Stimulated activated CD8-positive, alpha-beta memory T cell treated with anti-CD3 and anti-CD28 coated beads, Interleukin-7, amount 100 ng/mL, for 4 hours (primary cell): Measurements from ENCODE around the gene CDK17.
"Not testable (repeated sequence)": the region's sequence is repeated elsewhere in the genome, so short reads cannot be mapped to it uniquely, and the experiment has no call there.

Experiments used
- DNase-seq, 2 donors: peaks; one replicate each; pipeline ENCODE4 v3.0.0-alpha.2; 2020; ENCODE audit warnings: low read depth in 2 of 2

CDK17 gene

DNA sequence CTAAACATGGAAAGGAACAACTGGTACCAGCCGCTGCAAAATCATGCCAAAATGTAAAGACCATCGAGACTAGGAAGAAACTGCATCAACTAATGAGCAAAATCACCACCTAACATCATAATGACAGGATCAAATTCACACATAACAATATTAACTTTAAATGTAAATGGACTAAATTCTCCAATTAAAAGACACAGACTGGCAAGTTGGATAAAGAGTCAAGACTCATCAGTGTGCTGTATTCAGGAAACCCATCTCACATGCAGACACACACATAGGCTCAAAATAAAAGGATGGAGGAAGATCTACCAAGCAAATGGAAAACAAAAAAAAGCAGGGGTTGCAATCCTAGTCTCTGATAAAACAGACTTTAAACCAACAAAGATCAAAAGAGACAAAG lies 82.4 kb downstream of the CDK17 start:
- DNase-seq: not testable (repeated sequence)

DNA sequence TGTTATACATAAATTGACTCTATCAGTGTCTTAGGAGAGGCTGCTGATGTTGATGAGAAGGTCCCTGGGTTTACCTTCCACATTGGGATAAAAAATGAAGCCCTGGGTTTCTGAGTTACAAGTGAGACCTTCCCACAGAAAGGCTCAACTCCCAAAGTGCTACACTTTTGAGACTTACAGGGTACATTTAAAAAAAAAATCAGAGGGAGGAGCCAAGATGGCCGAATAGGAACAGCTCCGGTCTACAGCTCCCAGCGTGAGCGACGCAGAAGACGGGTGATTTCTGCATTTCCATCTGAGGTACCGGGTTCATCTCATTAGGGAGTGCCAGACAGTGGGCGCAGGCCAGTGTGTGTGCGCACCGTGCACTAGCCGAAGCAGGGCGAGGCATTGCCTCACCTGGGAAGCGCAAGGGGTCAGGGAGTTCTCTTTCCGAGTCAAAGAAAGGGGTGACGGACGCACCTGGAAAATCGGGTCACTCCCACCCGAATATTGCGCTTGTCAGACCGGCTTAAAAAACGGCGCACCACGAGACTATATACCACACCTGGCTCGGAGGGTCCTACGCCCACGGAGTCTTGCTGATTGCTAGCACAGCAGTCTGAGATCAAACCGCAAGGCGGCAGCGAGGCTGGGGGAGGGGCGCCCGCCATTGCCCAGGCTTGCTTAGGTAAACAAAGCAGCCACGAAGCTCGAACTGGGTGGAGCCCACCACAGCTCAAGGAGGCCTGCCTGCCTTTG lies 84.3 kb downstream of the CDK17 start:
- DNase-seq: peak in 1 of 2 donors; percentile 9

DNA sequence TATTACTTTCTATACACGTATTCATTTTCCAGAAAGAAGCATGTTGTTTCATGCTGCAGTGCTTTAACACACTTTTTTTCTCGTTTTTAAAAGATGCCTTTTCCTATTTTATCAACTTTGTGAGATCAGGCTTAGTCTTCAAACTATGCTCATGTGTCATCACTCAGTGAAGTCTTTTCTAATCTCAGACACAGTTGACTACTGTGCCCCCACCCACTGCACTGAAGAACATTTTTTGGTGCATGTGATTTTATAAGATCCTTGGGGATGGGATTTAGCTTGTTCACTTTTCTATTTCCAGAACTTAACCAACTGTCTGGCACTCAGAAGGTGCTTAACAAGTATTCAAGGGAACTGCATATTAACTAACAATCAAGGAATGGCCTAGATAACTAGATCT lies 85.5 kb downstream of the CDK17 start:
- DNase-seq: no peak

DNA sequence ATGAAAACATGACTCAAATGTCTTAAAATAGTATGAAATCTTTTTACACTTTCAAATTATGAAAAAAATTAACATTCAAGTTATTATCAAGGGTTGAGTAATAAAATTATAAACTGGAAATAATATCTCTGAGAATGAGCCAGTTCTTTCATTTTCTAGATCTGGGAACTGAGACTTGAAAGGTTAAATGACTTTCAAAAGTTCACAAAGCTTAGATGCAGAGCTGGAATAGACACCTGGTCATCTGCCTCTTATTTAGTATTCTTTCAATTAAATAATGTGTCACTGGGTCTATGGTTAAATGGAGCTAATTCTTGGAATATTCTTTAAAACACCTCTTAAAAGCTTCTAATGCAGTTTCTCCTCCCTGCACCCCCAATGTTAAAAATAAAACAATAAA lies 86.6 kb downstream of the CDK17 start:
- no peak for DNase-seq

DNA sequence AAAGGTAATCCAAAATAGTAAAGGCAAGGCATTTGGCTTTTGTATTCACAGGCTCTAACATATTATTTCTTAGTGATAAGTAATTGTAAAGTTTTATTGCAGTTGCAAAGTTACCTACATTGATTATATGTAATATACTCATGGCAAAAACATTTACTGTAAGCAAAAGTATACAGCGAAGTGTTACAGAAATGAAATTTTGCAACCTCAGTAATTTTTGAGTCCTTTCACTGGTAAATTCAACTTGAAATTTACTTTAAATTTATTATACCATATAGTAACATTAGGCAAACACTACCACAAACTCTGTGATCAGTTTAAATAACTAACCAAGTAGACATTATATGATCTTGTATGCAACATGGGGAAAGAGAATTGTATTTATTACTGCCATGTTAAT lies 89.0 kb downstream of the CDK17 start:
- no peak for DNase-seq

DNA sequence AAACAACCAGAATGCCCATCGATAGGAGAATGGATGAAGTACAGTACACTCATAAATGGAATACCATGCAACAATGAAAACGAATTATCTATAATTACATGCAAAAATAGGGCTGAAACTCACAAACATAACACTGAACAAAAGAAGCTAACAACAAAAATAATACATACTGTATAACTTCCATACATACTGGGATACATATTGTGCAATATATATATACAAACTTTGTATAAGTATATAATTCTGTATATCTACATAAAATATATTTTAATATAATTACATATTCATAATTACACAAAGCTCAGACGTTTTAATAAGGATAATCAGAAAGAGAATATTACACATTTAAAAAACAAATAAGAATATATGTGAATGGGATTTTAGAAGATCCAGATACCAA lies 90.2 kb downstream of the CDK17 start:
- DNase-seq: no peak

DNA sequence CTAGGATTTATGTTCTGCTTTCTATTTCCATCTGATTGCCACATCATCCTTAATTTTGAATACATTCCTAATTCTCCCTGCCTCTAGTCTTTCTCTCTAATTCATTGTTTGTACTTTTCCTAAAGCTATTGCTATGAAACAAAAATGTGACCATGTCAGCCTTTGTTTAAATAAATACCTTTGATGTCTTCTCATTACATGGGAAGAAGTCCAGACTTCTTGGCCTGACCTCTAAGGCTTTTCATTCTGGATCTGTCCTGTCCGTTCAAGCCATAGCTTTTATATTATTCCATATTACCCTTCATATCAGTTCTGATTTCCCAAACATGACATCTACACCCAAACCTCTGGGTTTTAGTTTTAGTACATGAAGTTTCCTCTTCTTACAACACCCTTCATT lies 91.4 kb downstream of the CDK17 start:
- no peak for DNase-seq

DNA sequence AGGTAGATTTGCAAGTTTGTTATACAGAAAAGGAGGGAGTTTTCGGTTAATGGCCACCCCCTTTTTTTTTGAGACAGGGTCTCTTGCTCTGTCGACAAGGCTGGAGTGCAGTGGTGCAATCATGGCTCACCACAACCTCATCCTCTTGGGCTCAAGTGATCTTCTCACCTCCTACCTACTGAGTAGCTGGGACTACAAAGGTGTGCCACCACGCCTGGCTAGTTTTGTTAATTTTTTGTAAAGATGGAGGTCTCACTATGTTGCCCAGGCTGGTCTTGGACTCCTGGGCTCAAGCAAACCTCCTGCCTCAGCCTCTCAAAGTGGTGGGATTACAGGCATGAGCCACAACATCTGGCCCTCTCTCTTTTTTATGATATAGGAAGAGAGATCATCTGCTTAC lies 94.6 kb downstream of the CDK17 start:
- no peak for DNase-seq

DNA sequence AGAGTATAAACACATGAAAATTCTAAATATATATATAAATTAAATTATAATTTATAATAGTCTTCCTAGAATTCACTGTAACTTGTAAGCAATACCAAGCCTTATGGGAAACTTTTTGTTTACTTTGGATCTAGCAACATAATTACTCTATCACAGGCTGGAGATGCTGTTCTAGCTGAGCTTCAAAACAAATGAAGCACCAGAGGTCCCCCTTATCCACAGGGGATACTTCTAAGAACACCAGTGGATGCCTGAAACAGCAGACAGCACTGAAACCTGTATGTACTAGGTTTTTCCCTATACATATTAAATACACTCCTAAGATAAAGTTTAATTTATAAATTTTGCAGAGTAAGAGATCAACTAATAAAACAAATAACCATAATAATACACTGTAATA lies 96.6 kb downstream of the CDK17 start:
- no peak for DNase-seq

DNA sequence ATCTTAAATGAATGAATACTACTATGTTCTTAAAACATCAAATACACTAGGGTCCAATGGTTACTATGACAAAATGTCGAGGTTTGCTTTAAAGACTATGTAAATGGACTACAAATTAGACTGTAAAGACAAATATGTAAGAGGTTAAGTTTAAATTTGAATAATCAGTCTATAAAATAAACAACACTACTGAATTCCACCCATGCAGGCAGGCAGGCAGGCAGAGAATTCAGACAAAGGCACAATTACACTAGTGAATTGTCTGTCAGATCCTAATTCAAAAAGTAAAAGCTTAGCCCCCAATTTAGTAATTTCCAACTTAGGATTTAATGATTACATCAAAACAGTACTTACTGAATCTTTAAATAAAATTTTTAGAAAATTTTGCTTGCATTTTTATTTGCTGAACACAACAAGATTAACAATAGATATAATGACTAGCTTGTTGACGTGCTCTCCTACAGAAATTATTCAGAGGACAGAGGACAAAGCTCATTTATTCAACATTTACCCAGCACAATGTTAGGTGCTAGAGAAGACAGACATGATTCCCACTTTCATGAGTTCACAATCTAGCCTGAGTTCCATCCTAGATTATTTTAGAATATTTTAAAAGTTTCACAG lies 97.4 kb downstream of the CDK17 start:
- DNase-seq: no peak

DNA sequence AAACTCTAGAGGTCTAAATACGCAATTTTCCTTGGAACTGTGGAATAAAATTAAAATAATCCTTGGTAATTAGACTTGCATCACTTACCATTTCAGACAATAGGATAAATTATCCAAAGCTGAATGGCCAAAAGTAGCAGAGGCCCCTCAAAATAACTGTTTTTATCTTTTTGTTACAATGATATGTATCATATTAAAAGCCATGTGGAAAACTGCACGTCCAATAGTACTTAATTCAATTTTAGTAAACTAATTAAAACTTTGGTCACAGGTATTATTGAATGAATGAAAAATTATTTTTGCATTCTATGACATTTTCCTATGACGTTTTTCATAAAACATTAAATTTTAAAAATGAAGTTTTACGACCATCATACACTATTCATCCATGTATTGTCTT lies 98.5 kb downstream of the CDK17 start:
- DNase-seq: no peak

DNA sequence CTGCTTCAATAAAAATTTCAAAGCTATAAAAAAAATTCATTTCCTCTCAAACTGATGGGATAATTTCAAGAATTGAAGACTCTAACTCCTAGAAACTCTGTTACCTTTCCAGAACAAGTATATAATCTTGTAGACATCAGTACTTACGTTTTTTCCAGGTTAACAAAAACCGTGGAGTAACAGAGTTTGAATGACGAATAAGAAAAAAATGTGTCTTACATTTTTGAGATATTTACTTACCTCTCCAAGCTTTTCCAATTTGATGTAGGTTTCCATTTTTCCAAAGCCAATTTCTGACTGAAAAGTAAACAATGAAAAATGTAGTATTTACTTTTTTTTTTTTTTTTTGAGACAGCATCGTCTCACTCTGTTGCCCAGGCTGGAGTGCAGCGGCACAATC lies 100.2 kb downstream of the CDK17 start:
- DNase-seq: no peak

DNA sequence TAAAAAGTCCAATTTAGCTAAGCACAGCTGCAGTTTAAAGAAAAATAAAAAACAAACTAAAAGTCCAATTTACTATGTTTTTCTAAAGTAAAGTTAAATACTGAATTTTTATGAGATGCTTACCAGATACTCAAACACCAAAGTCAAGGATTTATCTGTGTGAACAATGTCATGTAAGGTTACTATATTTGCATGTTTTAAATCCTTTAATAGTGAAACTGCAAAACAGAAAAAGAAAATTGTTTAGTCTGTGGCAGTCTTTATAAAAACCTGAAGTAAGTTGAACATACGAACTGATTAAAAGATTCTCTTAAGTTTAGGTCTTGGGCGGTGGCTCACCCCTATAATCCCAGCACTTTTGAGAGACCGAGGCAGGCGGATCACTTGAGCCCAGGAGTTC lies 102.7 kb downstream of the CDK17 start:
- DNase-seq: no peak

DNA sequence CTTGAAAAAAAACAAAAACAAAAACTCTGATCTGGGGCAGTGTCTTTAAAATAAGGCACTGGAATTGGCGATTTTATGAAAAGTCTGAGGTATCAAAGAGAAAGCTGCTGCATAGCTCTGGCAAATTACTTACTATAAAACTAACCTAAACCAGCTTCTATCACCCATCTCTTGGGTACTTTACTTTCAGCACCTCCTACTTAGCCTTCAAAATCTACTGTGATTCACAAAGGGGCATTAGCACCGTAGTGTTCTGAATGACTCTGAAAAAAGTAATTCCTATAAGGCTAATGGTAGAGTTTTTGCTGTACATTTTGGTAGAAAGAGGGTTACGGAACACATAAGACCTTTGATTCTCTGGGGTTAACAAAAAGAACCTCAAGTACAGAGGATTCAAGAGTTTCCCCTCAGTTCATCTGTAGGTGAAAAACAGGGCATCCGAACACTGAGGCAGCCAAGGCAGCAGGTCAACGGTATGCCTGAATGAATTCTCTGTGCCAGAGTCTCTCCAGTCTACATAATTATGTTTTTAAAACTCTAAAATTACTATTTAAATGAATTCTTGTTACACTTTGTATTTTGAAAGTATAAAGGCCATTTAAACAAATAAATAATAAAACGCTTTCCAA lies 104.6 kb downstream of the CDK17 start:
- no peak for DNase-seq

DNA sequence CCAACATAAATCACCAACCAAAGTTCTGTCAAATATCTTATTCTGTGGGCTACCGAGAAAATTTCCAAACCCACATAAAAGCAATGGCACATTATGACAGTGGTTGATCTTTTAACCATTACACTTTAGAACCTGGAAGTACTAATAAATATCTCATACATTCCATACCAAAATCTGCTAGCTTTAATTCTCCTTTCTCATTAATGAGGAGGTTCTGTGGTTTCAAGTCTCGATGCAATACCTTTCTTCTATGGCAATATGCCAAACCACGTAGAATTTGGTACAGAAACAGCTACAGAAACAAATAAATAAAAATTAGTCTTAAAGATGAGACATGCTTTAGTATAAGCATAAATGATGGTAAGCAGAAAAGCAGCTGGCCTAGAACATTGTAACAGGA lies 105.4 kb downstream of the CDK17 start:
- DNase-seq: no peak

DNA sequence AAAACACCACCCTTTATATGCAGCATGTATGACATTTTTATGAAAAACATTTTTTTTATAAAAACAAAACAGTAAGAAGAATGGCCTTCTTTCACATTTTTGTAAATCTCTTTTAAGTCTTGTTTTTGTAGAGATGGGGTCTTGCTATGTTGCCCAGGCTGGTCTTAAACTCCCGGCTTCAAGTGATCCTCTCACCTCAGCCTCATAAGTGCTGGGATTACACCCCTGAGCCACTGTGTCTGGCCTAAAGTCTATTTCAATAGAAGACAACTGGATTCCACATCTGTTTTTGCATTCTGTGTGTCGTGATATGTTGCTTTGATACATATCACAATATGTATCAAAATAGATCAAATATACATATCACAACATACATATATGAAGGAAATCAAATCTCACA lies 107.1 kb downstream of the CDK17 start:
- DNase-seq: no peak

DNA sequence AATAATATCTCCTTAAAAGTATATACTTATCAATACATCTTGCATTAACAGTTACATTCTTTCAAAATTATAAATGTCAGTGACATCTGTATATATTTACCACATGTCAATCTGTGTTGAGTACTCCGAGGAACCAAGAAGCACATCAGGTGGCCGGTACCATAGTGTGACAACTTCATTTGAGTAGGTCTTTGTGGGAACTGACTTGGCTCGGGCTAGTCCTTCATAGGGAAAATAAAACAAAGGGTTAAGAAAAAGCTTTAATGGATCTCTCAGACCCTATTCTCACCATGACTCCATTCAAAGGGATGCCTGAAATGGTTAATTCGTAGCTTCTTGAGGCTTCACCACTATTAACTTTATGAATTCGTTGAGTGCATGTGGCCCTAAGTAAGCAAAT lies 111.2 kb downstream of the CDK17 start:
- no peak for DNase-seq

DNA sequence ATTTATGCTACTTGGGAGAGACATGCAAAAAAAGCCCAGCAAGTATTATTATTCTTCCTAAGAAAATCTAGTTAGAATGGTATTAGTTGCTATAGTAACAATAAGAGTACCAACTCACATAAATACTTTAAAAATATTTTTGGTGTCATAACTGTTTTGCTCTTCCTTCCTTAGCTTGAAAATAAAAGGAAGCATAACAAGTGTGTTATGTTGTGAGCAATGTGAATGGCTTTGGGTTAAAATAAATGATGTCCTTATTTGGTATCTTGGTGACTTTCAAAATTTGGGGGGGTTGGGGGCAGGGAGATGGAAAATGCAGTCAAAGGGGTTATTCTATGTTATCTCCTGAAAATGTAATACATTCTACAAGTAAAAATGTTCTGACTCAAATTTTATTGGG lies 115.1 kb downstream of the CDK17 start:
- no peak for DNase-seq

DNA sequence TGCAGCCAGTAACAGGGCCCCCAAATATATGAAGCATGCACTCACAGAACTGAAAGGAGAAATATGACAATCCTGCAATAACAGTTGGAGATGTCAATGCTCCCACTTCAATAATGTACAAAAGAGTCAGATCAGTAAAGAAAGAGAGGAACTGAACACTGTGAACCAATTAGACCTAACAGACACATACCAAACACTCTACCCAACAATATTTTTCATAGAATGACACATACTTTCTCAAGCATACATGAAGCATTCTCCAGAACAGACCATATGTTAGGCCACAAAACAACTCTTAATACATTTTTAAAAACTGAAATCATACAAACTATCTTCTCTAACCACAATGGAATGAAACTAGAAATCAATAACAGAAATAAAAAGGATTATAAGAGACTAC lies 125.9 kb downstream of the CDK17 start:
- DNase-seq: no peak

DNA sequence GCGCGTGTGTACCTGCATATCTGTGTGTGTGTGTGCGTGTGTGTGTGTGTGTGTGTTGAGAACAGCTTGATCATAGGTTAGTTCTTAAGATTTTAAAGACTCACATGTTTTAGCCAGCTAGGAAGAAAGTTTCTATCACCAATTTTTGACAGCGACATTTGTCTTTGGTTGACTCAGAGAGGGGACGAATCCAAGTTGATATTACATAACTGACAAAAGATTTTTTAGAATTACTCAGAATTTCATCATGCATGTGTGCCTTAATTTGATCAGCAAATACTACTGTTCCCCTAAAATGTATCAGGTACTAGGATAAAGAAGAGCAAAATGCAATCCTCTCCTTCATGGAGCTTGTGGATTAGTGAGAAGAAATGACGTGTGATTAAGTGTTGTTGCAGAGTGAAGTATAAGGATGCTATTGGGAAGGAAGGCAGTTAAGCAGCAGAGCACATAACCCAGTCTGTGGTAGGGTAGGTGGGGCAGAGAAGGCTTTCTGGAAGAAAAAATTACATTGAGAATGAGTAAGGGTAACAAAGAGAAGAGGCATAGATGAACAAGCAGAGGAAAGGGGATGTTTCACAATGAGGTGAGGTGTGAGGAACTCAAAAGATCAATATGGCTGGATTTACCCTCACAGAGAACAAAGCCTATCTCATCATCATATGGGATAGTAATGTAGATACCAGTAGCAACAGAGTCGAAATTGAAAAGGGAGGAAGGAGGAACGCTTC lies 128.6 kb downstream of the CDK17 start:
- DNase-seq: no peak

DNA sequence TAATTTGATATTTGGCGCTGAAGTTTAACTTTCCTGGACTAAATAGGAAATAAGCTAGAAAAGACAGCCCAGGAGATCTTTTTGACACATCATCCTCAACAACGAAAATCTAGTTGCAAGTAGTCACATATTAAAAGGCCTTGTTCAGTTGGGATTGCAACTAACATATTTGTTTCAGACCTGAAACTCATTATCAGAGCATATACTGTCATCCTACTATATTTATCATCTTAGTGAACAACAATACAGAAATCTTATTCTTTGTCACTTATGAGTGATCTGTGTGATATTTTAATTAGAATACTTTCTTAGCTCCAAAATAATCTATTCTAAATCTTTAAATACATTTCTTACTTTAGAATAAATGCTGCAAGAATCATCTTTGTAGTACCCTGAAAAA lies 134.0 kb downstream of the CDK17 start:
- DNase-seq: no peak

DNA sequence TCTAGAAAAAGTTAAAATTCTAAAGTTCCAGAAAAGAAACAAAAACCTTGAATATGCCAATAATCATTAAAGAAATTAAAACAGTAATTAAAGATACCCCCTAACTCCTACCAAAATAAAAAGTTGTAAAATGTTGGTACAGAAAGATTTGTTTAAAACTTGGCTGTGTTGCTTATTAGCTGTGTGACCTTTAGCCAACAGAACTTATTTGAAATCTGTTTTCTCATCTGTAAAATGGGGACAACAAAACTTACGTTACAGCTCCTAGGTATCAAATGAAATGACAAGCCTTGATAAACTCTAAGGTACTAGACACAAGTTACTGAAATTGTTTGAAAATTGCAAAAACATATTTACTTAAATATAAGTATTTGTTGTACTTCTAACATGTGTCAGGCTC lies 134.4 kb downstream of the CDK17 start:
- no peak for DNase-seq

DNA sequence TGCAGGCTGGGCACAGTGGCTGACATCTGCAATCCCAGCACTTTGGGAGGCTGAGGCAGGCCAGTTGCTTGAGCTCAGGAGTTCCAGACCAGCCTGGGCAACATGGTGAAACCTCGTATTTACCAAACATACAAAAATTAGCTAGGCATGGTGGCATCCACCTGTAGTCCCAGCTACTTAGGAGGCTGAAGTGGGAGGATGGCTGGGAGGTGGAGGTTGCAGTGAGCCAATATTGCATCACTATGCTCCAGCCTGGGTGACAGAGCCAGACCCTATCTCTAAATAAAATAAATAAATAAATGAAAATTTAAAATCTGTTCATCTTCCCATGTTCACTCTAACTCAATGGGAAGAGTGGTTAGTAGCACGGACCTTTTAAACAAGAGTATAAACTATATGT lies 134.8 kb downstream of the CDK17 start:
- no peak for DNase-seq
